Measurements from ENCODE around the gene CBX7. TPM values are rescaled to one million over a fixed set of nuclear protein-coding genes. Genes with fewer than 3 reads are reported as not detected.

The CBX7 gene
- polyA plus RNA-seq, 4 donors: 7.6 to 8.9 (median 8.7) TPM

- no peak for DNase-seq (ENCODE audit: low read depth in 4 of 4, low spot score in 3 of 4)
These were observed 57.6 kb downstream of the CBX7 start for GRCh38 chr22:39094717-39095389.

GRCh38 chr22:39092111-39092862 is 60.2 kb downstream of the CBX7 start:
- DNase-seq (ENCODE audit: low read depth in 4 of 4, low spot score in 3 of 4): no peak

DNA sequence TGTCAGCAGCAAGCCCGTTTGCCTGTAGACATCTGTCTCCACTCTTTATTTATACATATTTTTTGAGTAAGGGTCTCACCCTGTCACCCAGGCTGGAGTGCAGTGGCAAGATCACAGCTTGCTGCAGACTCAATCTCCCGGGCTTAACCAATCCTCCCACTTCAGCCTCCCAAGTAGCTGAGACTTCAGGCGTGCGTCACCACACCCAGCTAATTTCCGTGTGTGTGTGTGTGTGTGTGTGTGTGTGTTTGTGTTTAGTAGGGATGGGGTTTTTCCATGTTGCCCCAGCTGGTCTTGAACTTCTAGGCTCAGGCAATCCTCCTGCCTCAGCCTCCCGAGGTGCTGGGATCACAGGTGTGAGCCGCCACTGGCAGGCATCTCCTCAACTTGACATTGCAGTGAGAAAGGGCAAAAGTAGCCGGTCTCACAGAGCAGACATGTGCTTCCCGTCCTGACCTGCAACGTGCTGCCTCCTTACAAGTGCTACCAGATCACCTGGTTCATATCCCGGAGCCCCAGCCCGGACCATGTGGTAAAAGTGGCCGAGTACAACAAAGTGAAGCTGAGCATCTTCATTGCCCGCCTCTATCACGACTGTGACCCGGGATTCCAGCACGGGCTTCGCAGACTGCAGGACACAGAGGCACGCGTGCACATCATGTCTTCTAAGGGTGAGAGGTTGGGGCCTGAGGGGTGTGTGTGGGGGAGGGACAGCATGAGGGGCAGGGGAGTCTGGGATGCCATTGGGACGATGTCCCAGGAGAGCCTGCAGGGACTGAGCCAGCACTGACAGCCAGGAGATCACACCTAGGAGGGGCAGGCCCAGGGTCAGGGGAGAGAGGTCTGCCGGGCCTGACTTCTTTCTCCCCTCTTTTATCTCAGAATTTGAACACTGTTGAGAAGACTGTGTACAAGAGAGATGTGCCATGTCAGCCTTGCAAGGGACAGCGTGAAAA is 61.1 kb downstream of the CBX7 start:
- no peak for DNase-seq (ENCODE audit: low read depth in 4 of 4, low spot score in 3 of 4)

GRCh38 chr22:39090426-39091064 is 61.9 kb downstream of the CBX7 start:
- no peak for DNase-seq (ENCODE audit: low read depth in 4 of 4, low spot score in 3 of 4)

GRCh38 chr22:39089928-39090327 is 62.6 kb downstream of the CBX7 start:
- DNase-seq (ENCODE audit: low read depth in 4 of 4, low spot score in 3 of 4): no peak

DNA sequence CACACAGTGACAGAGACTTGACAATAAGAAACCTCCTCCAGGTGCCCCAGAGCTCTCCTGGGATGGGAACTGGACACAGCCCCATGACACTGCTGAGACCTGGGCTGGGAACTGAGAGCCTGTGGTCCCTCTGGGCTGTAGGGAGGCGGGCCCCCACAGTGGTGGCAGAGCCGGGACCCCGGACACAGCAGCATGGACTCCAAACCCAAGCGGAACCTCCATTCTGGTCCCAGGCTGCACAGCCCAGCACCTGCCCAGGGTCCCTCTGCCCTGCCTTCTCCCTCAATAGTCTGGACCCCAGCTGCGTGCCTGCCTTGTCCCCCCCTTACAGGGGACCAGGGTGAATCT is 63.8 kb downstream of the CBX7 start:
- no peak for DNase-seq (ENCODE audit: low read depth in 4 of 4, low spot score in 3 of 4)

DNA sequence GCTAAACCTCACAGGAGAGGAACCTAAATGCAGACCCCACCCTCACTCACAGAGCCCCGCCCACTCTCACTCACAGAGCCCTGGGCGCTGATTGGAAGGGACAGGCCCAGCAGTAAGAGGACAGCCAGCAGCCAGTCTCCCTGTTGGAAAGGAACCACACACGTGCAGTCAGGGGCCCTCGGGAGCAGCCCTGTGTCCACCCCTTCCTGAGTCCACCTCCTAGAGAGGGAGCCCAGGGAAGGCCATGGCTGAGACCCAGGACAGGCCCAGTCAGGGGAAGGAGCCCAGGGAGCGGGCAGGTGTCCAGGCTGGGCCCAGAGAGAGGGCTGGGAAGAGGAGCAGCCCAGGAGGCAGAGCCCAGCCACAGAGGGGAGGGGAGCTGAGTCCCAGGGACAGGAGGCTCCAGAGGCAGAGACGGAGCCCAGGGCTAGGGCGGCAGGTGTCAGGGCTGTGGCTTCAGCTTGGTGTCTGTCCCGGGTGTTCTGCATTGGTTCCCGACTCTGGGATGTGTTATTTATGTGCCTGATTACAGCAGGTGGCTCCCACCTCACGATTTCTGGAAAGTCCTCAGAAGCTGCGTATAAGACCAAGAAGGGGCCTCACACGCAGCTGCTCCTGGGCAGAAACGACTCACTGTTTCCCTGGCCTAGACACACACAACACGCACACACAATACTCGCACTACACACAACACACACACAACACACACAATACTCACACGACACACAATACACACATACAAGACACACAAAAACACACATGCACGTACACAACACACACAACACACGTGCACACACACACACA is 64.4 kb downstream of the CBX7 start:
- no peak for DNase-seq (ENCODE audit: low read depth in 4 of 4, low spot score in 3 of 4)

- no peak for DNase-seq (ENCODE audit: low read depth in 4 of 4, low spot score in 3 of 4)
These were observed 65.4 kb downstream of the CBX7 start for GRCh38 chr22:39087098-39087497.

DNA sequence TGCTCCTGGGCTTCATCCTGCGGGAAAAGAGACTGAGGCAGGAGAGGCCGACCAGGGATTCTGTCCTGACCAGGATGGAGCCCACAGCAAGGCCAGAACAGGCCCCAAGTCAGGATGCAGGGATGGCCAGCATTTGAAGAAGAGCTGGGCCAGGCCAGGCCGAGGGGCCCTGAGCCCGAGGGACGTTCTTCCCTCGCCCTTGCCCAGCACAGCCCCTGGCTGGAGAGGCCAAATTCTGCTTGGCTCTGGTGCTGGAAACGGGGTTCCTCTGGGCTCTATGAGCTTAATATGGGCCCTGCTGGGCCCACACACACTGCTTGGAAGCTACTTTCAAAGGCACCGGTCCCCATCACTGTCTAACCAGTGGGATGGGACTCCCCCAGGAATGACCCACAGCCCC is 67.8 kb downstream of the CBX7 start:
- DNase-seq (ENCODE audit: low read depth in 4 of 4, low spot score in 3 of 4): no peak

GRCh38 chr22:39083212-39084165 is 69.0 kb downstream of the CBX7 start:
- DNase-seq (ENCODE audit: low read depth in 4 of 4, low spot score in 3 of 4): no peak

GRCh38 chr22:39081598-39081997 is 70.9 kb downstream of the CBX7 start:
- no peak for DNase-seq (ENCODE audit: low read depth in 4 of 4, low spot score in 3 of 4)

- no peak for DNase-seq (ENCODE audit: low read depth in 4 of 4, low spot score in 3 of 4)
These were observed 71.5 kb downstream of the CBX7 start for GRCh38 chr22:39081016-39081415.

Other genes with a start within 250 kb of the CBX7 start
- gene APOBEC3A, start 195.1 kb downstream of the CBX7 start, polyA plus RNA-seq (ENCODE audit: insufficient read length in 4 of 4): not detected
- gene APOBEC3B, start 170.3 kb downstream of the CBX7 start, polyA plus RNA-seq (ENCODE audit: insufficient read length in 4 of 4): 1 to 10 TPM; 5.9 to 8.4 (median 7.6) TPM
- 10 to 100 TPM in 1 of 4 donors, 1 to 10 TPM in 3; 8.6 to 10.8 (median 9.6) TPM for gene APOBEC3C, start 138.4 kb downstream of the CBX7 start, polyA plus RNA-seq (ENCODE audit: insufficient read length in 4 of 4)
- gene APOBEC3D, start 131.6 kb downstream of the CBX7 start, polyA plus RNA-seq (ENCODE audit: insufficient read length in 4 of 4): 1 to 10 TPM in 3 of 4 donors, under 1 TPM in 1; 0.64 to 1.5 (median 1.1) TPM
- 1 to 10 TPM; 5.9 to 9.8 (median 7.2) TPM for gene APOBEC3F, start 111.8 kb downstream of the CBX7 start, polyA plus RNA-seq (ENCODE audit: insufficient read length in 4 of 4)
- 1 to 10 TPM; 6.6 to 9.8 (median 8.1) TPM for gene APOBEC3G, start 75.4 kb downstream of the CBX7 start, polyA plus RNA-seq (ENCODE audit: insufficient read length in 4 of 4)
- under 1 TPM in 2 of 4 donors, not detected in 2; 0.20 to 0.27 TPM for gene APOBEC3H, start 55.4 kb downstream of the CBX7 start, polyA plus RNA-seq (ENCODE audit: insufficient read length in 4 of 4)
- 10 to 100 TPM; 14.8 to 18.7 (median 16.5) TPM for gene PDGFB, start 92.3 kb upstream of the CBX7 start, polyA plus RNA-seq (ENCODE audit: insufficient read length in 4 of 4)
- gene RPL3, start 166.9 kb upstream of the CBX7 start, polyA plus RNA-seq (ENCODE audit: insufficient read length in 4 of 4): 1,000 to 10,000 TPM; 2,866 to 3,497 (median 3,191) TPM
- 10 to 100 TPM; 18.7 to 28.3 (median 21.3) TPM for gene SYNGR1, start 197.3 kb upstream of the CBX7 start, polyA plus RNA-seq (ENCODE audit: insufficient read length in 4 of 4)
- gene TAB1, start 247.1 kb upstream of the CBX7 start, polyA plus RNA-seq (ENCODE audit: insufficient read length in 4 of 4): 10 to 100 TPM; 25.5 to 33.0 (median 26.8) TPM